Natural killer cell (primary cell): ENCODE results near the gene AP4M1. TPM values are rescaled to one million over a fixed set of nuclear protein-coding genes. Genes with fewer than 3 reads are reported as not detected.

Source experiments
- ATAC-seq, 3 donors: fragments of 150-1000 bp in 2 of 3; fragments of 200-7000 bp in 1 of 3; cut with Tn5 transposase; 1 replicate in 1 of 3; 2 replicates in 2 of 3; pipeline ENCODE4 v1.10.0; 2021; ENCODE audit warnings: mild to moderate bottlenecking in 2 of 3, moderate library complexity in 2 of 3
- DNase-seq, 2 donors: peaks; one replicate each; pipeline versions ENCODE4 v3.0.0 to v3.0.0-alpha.2; 2013 to 2021; ENCODE audit warnings: mixed read lengths in 1 of 2
- H3K27ac ChIP-seq: one replicate; pipeline ENCODE4 v1.5.1; 2013; ENCODE audit warnings: mild to moderate bottlenecking, low read length
- H3K27me3 ChIP-seq: one replicate; pipeline ENCODE4 v1.6.1; 2013; ENCODE audit warnings: low read length; ENCODE audit not compliant: control insufficient read depth, insufficient read depth
- H3K36me3 ChIP-seq: one replicate; pipeline ENCODE4 v1.6.1; 2013; ENCODE audit warnings: low read length; ENCODE audit not compliant: control insufficient read depth, insufficient read depth
- H3K4me1 ChIP-seq: one replicate; pipeline ENCODE4 v1.6.1; 2013; ENCODE audit warnings: low read length; ENCODE audit not compliant: control insufficient read depth, insufficient read depth
- H3K4me3 ChIP-seq: one replicate; pipeline ENCODE4 v1.5.1; 2013; ENCODE audit warnings: low read length
- H3K9me3 ChIP-seq: one replicate; pipeline ENCODE4 v1.6.1; 2013; ENCODE audit warnings: low read length; ENCODE audit not compliant: control insufficient read depth, insufficient read depth
- H3K27ac Mint-ChIP-seq, 2 donors: one replicate each; pipeline ENCODE4 v1.8.0; 2022; ENCODE audit warnings: mild to moderate bottlenecking in 2 of 2, mixed read lengths in 2 of 2, moderate library complexity in 1 of 2
- H3K27me3 Mint-ChIP-seq, 2 donors: one replicate each; pipeline ENCODE4 v1.8.0; 2022; ENCODE audit warnings: low read depth in 2 of 2, mixed read lengths in 2 of 2
- H3K36me3 Mint-ChIP-seq: one replicate; pipeline ENCODE4 v1.8.0; 2022; ENCODE audit warnings: mixed read lengths
- H3K4me1 Mint-ChIP-seq, 2 donors: one replicate each; pipeline ENCODE4 v1.8.0; 2022; ENCODE audit warnings: mixed read lengths in 2 of 2
- H3K4me3 Mint-ChIP-seq: one replicate; pipeline ENCODE4 v1.8.0; 2022; ENCODE audit warnings: mild to moderate bottlenecking, moderate library complexity, mixed read lengths
- H3K9me3 Mint-ChIP-seq, 2 donors: one replicate each; pipeline ENCODE4 v1.8.0; 2022; ENCODE audit warnings: mixed read lengths in 2 of 2
- WGBS: methylation state at CpG from one replicate; pipeline ENCODE4 v1.1.7; 2013; ENCODE audit warnings: missing lambda C conversion rate; ENCODE audit not compliant: insufficient coverage; 5-methylcytosine and 5-hydroxymethylcytosine counted together
- intact Hi-C: fragments of 100-400 bp; cut with micrococcal nuclease; formaldehyde crosslinking; loops from one replicate; pipeline ENCODE4 v1.14.2; 2022
- total RNA-seq, 4 donors: library from RNA; stranded (reverse); fragments of 120-200 nt in 1 of 4; gene quantifications; one replicate each; pipeline versions ENCODE4 v1.2.3 to v1.2.4, GENCODE V29; 2013 to 2022
- TF ChIP-seq, protein P1 (sequence below): fragments of 200-600 bp; IDR thresholded peaks from one replicate; pipeline ENCODE4 v1.8.0; 2022; ENCODE audit warnings: antibody characterized with exemption

AP4M1 gene
- total RNA-seq, 3 donors from 2014 or later (not counting 1 experiment from before 2014, with no cell fraction given), result 8.4 to 12.8 (median 12.7) TPM

DNA sequence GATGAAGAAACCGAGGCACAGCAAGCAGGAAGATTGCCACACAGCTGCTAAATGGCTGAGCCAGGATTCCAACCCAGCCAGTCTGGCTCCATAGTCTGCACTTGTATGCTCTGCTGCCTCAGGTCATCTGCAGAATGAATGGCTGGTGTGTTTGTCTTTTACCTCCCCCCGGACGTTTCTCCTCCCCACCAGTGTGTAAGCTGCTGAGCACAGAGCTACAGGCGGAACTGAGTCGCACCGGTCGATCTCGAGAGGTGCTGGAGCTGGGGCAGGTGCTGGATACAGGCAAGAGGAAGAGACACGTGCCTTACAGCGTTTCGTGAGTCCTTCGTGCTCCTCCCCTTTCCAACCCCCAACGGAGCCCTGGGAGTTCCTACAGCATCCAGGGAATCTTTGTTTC lies 20.6 kb downstream of the AP4M1 start:
- H3K36me3 ChIP-seq, result no peaks in the 10 kb centered on the region
- TF ChIP-seq, protein P1, sequence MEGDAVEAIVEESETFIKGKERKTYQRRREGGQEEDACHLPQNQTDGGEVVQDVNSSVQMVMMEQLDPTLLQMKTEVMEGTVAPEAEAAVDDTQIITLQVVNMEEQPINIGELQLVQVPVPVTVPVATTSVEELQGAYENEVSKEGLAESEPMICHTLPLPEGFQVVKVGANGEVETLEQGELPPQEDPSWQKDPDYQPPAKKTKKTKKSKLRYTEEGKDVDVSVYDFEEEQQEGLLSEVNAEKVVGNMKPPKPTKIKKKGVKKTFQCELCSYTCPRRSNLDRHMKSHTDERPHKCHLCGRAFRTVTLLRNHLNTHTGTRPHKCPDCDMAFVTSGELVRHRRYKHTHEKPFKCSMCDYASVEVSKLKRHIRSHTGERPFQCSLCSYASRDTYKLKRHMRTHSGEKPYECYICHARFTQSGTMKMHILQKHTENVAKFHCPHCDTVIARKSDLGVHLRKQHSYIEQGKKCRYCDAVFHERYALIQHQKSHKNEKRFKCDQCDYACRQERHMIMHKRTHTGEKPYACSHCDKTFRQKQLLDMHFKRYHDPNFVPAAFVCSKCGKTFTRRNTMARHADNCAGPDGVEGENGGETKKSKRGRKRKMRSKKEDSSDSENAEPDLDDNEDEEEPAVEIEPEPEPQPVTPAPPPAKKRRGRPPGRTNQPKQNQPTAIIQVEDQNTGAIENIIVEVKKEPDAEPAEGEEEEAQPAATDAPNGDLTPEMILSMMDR, result no peak
- H3K4me1 Mint-ChIP-seq, result peaks cover 44 to 49% of the 10 kb centered on the region in 2 donors
- H3K36me3 Mint-ChIP-seq, result no peaks in the 10 kb centered on the region
- 95% methylated on average over 12 of the region's 13 CpGs for WGBS
- H3K4me3 Mint-ChIP-seq, result no peak overlapping the region
- H3K9me3 ChIP-seq, result no peaks in the 10 kb centered on the region
- H3K9me3 Mint-ChIP-seq, result no peaks in the 10 kb centered on the region
- no peaks in the 10 kb centered on the region for H3K27me3 ChIP-seq
- H3K4me3 ChIP-seq, result no peak overlapping the region
- peaks cover 43% of the 10 kb centered on the region for H3K4me1 ChIP-seq
- ATAC-seq, result no peak
- no peak overlapping the region for H3K27ac Mint-ChIP-seq
- no peak overlapping the region for H3K27ac ChIP-seq
- no peak for DNase-seq
- intact Hi-C loops, result no loop called here
- H3K27me3 Mint-ChIP-seq, result no peaks in the 10 kb centered on the region

DNA sequence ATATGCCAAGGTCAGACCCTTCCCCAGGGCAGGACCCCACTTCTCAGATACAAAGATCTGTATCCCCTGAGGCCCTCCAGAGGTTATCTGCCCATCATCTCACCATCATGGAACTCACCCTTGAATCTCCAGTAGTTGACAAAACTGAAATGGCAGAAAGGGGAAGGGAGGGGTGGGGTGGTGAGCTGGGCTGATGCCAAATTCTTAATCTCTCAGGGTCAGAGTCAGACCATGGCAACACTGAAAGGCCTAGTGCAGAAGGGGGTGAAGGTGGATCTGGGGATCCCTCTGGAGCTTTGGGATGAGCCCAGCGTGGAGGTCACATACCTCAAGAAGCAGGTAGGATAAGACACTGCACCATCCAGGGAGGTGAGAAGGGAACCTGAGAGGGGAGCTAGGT lies 21.1 kb downstream of the AP4M1 start:
- no peak overlapping the region for H3K27ac ChIP-seq
- intact Hi-C loops, result no loop called here
- H3K27me3 ChIP-seq, result no peaks in the 10 kb centered on the region
- no peak for DNase-seq
- no peaks in the 10 kb centered on the region for H3K36me3 ChIP-seq
- ATAC-seq, result no peak
- Mint-ChIP-seq H3K36me3 (no peaks in the 10 kb centered on the region), H3K27ac (peak overlapping the region in 1 of 2 donors; percentile 57), H3K27me3 (no peaks in the 10 kb centered on the region), H3K4me1 (peaks cover 44 to 50% of the 10 kb centered on the region in 2 donors), H3K9me3 (no peaks in the 10 kb centered on the region), H3K4me3 (peak overlapping the region; percentile 17)
- peaks cover 43% of the 10 kb centered on the region for H3K4me1 ChIP-seq
- TF ChIP-seq, protein P1, result no peak
- H3K9me3 ChIP-seq, result no peaks in the 10 kb centered on the region
- WGBS, result 100% methylated on average over 1 of the region's 1 CpG
- no peak overlapping the region for H3K4me3 ChIP-seq

DNA sequence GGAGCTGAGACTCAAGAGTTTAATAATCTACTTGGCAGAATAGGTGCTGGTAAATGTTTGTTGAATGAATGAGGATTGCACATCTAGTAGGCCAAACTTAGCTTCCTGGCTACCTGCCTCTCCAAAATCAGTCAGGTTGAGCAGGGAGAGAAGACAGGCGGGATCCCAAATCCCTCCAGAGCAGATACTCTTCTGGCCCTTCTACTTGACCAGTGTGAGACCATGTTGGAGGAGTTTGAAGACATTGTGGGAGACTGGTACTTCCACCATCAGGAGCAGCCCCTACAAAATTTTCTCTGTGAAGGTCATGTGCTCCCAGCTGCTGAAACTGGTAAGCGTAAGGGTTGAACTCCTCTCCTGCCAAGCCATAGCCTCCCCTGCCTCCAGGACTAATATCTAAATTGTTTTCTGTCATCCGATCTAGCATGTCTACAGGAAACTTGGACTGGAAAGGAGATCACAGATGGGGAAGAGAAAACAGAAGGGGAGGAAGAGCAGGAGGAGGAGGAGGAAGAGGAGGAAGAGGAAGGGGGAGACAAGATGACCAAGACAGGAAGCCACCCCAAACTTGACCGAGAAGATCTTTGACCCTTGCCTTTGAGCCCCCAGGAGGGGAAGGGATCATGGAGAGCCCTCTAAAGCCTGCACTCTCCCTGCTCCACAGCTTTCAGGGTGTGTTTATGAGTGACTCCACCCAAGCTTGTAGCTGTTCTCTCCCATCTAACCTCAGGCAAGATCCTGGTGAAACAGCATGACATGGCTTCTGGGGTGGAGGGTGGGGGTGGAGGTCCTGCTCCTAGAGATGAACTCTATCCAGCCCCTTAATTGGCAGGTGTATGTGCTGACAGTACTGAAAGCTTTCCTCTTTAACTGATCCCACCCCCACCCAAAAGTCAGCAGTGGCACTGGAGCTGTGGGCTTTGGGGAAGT lies 23.1 kb downstream of the AP4M1 start:
- H3K4me3 ChIP-seq, result no peak overlapping the region
- H3K4me1 Mint-ChIP-seq, result peaks cover 33 to 42% of the 10 kb centered on the region in 2 donors
- H3K27me3 ChIP-seq, result no peaks in the 10 kb centered on the region
- no peaks in the 10 kb centered on the region for H3K9me3 Mint-ChIP-seq
- 77% methylated on average over 3 of the region's 4 CpGs for WGBS
- ATAC-seq (no peak), DNase-seq (no peak)
- H3K27me3 Mint-ChIP-seq, result no peaks in the 10 kb centered on the region
- peak overlapping the region; percentile 22 for H3K4me3 Mint-ChIP-seq
- peak overlapping the region; percentile 8 to 26 for H3K27ac Mint-ChIP-seq
- H3K27ac ChIP-seq, result no peak overlapping the region
- no peaks in the 10 kb centered on the region for H3K36me3 ChIP-seq
- H3K9me3 ChIP-seq, result no peaks in the 10 kb centered on the region
- intact Hi-C loops, result no loop called here
- TF ChIP-seq, protein P1, result no peak
- H3K36me3 Mint-ChIP-seq, result no peaks in the 10 kb centered on the region
- peaks cover 40% of the 10 kb centered on the region for H3K4me1 ChIP-seq
